HepG2 (cell line): Measurements from ENCODE around the gene HLF. TPM values are rescaled to one million over a fixed set of nuclear protein-coding genes. Genes with fewer than 3 reads are reported as not detected.

Source experiments
- AGO2 ChIP-seq: fragments of 200-400 bp; formaldehyde crosslinking; optimal IDR thresholded peaks from 2 replicates; pipeline ENCODE3; 2017; ENCODE audit warnings: mild to moderate bottlenecking, low read depth, low read length, moderate library complexity
- ASH2L ChIP-seq: fragments of 300-600, 200-600 bp; sonication (generic); IDR thresholded peaks from 2 replicates; pipeline ENCODE4 v1.7.0; 2017; ENCODE audit warnings: low read depth, mild to moderate bottlenecking, moderate library complexity, mixed read lengths, low read length; ENCODE audit not compliant: insufficient read length
- HNRNPK ChIP-seq: fragments of 200-400 bp; formaldehyde crosslinking; IDR thresholded peaks from 2 replicates; pipeline ENCODE4 v1.6.1; 2018; ENCODE audit warnings: low read length, low read depth, moderate library complexity, mild to moderate bottlenecking; ENCODE audit not compliant: poor library complexity, severe bottlenecking
- KAT2B ChIP-seq: fragments of 150-350 bp; IDR thresholded peaks from 2 replicates; pipeline ENCODE4 v1.6.1; 2014; ENCODE audit warnings: low read depth, low read length, borderline replicate concordance
- KAT8 ChIP-seq: IDR thresholded peaks from 2 replicates; pipeline ENCODE4 v1.6.1; 2016; ENCODE audit warnings: missing genetic modification reagents, missing compliant biosample characterization
- MAFK ChIP-seq, 2 experiments: IDR thresholded peaks in 1 of 2; conservative IDR thresholded peaks in 1 of 2; 2 replicates each; pipeline ENCODE4 v1.6.1; 2011; ENCODE audit warnings: improper control_type of control experiment in 2 of 2, low read length in 2 of 2
- MED1 ChIP-seq: sonication (generic); formaldehyde crosslinking; IDR thresholded peaks from 2 replicates; pipeline ENCODE4 v1.4.0; 2020; ENCODE audit warnings: missing genetic modification reagents
- MED13 ChIP-seq: sonication (generic); formaldehyde crosslinking; IDR thresholded peaks from 2 replicates; pipeline ENCODE4 v1.5.0; 2020; ENCODE audit warnings: missing genetic modification reagents
- MED8 ChIP-seq: sonication (generic); formaldehyde crosslinking; IDR thresholded peaks from 2 replicates; pipeline ENCODE4 v1.8.1; 2023; ENCODE audit warnings: mild to moderate bottlenecking, missing genetic modification reagents; ENCODE audit not compliant: insufficient replicate concordance
- NFE2L1 ChIP-seq: sonication (generic); formaldehyde crosslinking; IDR thresholded peaks from 2 replicates; pipeline ENCODE4 v1.4.0; 2020; ENCODE audit warnings: missing genetic modification reagents, mild to moderate bottlenecking, borderline replicate concordance
- SAFB2 ChIP-seq: sonication (generic); formaldehyde crosslinking; IDR thresholded peaks from 2 replicates; pipeline ENCODE4 v1.5.1; 2020; ENCODE audit warnings: missing genetic modification reagents, low read depth, mild to moderate bottlenecking, borderline replicate concordance
- SIN3B ChIP-seq: fragments of 150-350 bp; IDR thresholded peaks from 2 replicates; pipeline ENCODE4 v1.6.1; 2014; ENCODE audit warnings: low read length
- SRSF1 ChIP-seq: fragments of 200-400 bp; formaldehyde crosslinking; optimal IDR thresholded peaks from 2 replicates; pipeline ENCODE3; 2017; ENCODE audit warnings: mild to moderate bottlenecking, low read depth, low read length, moderate library complexity
- TAF1 ChIP-seq: sonication (generic); formaldehyde crosslinking; IDR thresholded peaks from 2 replicates; pipeline ENCODE4 v1.4.0; 2020; ENCODE audit warnings: missing genetic modification reagents
- U2AF2 ChIP-seq: fragments of 200-400 bp; formaldehyde crosslinking; IDR thresholded peaks from 2 replicates; pipeline ENCODE4 v1.6.1; 2017; ENCODE audit warnings: low read depth, mild to moderate bottlenecking, low read length
- ZBTB1 ChIP-seq: sonication (generic); formaldehyde crosslinking; IDR thresholded peaks from 2 replicates; pipeline ENCODE4 v1.4.0; 2020; ENCODE audit warnings: missing genetic modification reagents, borderline replicate concordance
- ZNF12 ChIP-seq: sonication (generic); formaldehyde crosslinking; IDR thresholded peaks from 2 replicates; pipeline ENCODE4 v1.5.0; 2020; ENCODE audit warnings: missing genetic modification reagents
- ZNF430 ChIP-seq: sonication (generic); formaldehyde crosslinking; IDR thresholded peaks from 2 replicates; pipeline ENCODE4 v1.9.0; 2021; ENCODE audit warnings: mild to moderate bottlenecking, missing genetic modification reagents
- ZNF441 ChIP-seq: sonication (generic); formaldehyde crosslinking; IDR thresholded peaks from 2 replicates; pipeline ENCODE4 v1.7.0; 2021; ENCODE audit warnings: missing genetic modification reagents, borderline replicate concordance
- ZNF747 ChIP-seq: sonication (generic); formaldehyde crosslinking; IDR thresholded peaks from 2 replicates; pipeline ENCODE4 v1.8.1; 2023; ENCODE audit warnings: missing genetic modification reagents, mild to moderate bottlenecking, borderline replicate concordance
- polyA plus RNA-seq, 8 experiments: library from polyadenylated mRNA; depleted of rRNA in 3 of 8; stranded (reverse) in 7 of 8; unstranded in 1 of 8; fragments of >200 nt; fragmentation: Illumina TruSeq in 4 of 8; extraction: Trizol in 4 of 8; gene quantifications; 2 replicates each; pipeline versions ENCODE4 v1.2.1 to v1.2.3, GENCODE V29; 2011 to 2016; ENCODE audit warnings: low read depth in 4 of 8, missing spikeins in 1 of 8, mixed read lengths in 1 of 8; ENCODE audit not compliant: insufficient read depth in 1 of 8
- total RNA-seq, 5 experiments: library from RNA; depleted of rRNA; stranded (reverse); fragments of >200 nt; fragmentation: Illumina TruSeq; extraction: Trizol; gene quantifications; 2 replicates each; pipeline ENCODE4 v1.2.3, GENCODE V29; 2016; ENCODE audit warnings: low read depth in 1 of 5
- TF ChIP-seq, protein P1 (sequence below): sonication (generic); formaldehyde crosslinking; IDR thresholded peaks from 2 replicates; pipeline ENCODE4 v1.8.0; 2022; ENCODE audit warnings: mild to moderate bottlenecking, missing genetic modification reagents; ENCODE audit not compliant: insufficient replicate concordance
- TF ChIP-seq, protein P2 (sequence below): sonication (generic); formaldehyde crosslinking; IDR thresholded peaks from 2 replicates; pipeline ENCODE4 v1.4.0; 2020; ENCODE audit warnings: missing genetic modification reagents, borderline replicate concordance
- TF ChIP-seq, protein P3 (sequence below): sonication (generic); formaldehyde crosslinking; IDR thresholded peaks from 2 replicates; pipeline ENCODE4 v1.8.1; 2023; ENCODE audit warnings: mild to moderate bottlenecking, missing genetic modification reagents
- TF ChIP-seq, protein P4 (sequence below): sonication (generic); formaldehyde crosslinking; IDR thresholded peaks from 2 replicates; pipeline ENCODE4 v1.5.0; 2020; ENCODE audit warnings: missing genetic modification reagents, mild to moderate bottlenecking, borderline replicate concordance

The HLF gene
- total and polyA plus RNA-seq, 2 of the 13 experiments (the other 11 are each of a cell fraction or from before 2014, with no cell fraction given): 202 to 346 TPM

DNA sequence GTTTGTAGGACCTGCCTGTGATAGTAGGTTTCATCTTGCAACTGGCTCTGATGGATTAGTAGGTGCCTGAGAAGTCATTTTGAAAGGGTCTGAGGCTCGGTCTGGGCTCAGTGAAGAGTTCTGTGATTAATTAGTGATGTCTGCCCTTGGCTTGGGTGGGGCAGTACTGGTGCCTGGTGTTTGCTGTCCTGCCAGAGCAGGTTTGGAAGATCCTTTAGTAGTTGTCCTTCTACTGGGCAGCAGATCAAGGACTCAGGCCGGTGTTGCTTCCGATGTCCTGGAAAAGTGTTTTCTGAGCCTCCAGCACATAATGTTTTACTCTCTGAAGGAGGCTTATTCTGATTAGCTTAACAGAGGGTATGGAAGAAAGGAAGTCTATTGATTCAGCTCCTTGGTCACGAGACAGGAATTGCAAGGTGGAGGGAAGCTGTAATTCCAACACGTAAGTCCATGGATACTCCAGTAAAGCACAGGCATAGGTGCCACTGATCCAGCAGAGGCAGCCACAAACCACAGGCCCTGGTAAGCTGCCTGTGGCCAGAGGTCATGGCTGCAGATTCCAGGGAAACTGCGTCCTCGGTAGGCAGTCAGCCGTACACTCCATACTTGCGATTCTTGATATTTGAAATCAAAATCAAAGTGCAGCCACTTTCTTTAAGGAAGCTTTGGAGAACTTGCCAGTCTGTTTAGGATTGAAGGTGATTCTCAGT is 18.7 kb downstream of the HLF start (continued):
- TF ChIP-seq MED13 (CRISPR knock-in tag) (no peak), NFE2L1 (CRISPR knock-in tag) (no peak), SRSF1 (peak; percentile 28), ZNF430 (CRISPR knock-in tag) (no peak; the same call in 1 of the 2 replicates), HNRNPK (no peak), ASH2L (no peak), MED8 (CRISPR knock-in tag) (no peak), U2AF2 (0 out of 2 replicates have a peak, but pooled peaks have one; percentile 42), MED1 (CRISPR knock-in tag) (peak; percentile 73; the same call in 1 of the 2 replicates), ZBTB1 (no peak), ZNF747 (CRISPR knock-in tag) (no peak), ZNF12 (CRISPR knock-in tag) (no peak), SIN3B (no peak), KAT2B (no peak), KAT8 (CRISPR knock-in tag) (peak; percentile 15; the same call in 1 of the 2 replicates), ZNF441 (CRISPR knock-in tag) (no peak), TAF1 (no peak; the same call in 1 of the 2 replicates), SAFB2 (CRISPR knock-in tag) (no peak; the same call in 1 of the 2 replicates), MAFK (conservative IDR thresholded peaks at IDR 0.05 in 1 of 2, IDR thresholded peaks at IDR 0.05 in 1 of 2; ENCODE audit: low read length in 2 of 2) (no peak), AGO2 (no peak)
- TF ChIP-seq, protein P1, sequence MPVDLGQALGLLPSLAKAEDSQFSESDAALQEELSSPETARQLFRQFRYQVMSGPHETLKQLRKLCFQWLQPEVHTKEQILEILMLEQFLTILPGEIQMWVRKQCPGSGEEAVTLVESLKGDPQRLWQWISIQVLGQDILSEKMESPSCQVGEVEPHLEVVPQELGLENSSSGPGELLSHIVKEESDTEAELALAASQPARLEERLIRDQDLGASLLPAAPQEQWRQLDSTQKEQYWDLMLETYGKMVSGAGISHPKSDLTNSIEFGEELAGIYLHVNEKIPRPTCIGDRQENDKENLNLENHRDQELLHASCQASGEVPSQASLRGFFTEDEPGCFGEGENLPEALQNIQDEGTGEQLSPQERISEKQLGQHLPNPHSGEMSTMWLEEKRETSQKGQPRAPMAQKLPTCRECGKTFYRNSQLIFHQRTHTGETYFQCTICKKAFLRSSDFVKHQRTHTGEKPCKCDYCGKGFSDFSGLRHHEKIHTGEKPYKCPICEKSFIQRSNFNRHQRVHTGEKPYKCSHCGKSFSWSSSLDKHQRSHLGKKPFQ (CRISPR knock-in tag): peak; percentile 74
- TF ChIP-seq, protein P2, sequence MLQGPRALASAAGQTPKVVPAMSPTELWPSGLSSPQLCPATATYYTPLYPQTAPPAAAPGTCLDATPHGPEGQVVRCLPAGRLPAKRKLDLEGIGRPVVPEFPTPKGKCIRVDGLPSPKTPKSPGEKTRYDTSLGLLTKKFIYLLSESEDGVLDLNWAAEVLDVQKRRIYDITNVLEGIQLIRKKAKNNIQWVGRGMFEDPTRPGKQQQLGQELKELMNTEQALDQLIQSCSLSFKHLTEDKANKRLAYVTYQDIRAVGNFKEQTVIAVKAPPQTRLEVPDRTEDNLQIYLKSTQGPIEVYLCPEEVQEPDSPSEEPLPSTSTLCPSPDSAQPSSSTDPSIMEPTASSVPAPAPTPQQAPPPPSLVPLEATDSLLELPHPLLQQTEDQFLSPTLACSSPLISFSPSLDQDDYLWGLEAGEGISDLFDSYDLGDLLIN (CRISPR knock-in tag): no peak
- TF ChIP-seq, protein P3, sequence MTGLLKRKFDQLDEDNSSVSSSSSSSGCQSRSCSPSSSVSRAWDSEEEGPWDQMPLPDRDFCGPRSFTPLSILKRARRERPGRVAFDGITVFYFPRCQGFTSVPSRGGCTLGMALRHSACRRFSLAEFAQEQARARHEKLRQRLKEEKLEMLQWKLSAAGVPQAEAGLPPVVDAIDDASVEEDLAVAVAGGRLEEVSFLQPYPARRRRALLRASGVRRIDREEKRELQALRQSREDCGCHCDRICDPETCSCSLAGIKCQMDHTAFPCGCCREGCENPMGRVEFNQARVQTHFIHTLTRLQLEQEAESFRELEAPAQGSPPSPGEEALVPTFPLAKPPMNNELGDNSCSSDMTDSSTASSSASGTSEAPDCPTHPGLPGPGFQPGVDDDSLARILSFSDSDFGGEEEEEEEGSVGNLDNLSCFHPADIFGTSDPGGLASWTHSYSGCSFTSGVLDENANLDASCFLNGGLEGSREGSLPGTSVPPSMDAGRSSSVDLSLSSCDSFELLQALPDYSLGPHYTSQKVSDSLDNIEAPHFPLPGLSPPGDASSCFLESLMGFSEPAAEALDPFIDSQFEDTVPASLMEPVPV (CRISPR knock-in tag): 0 out of 2 replicates have a peak, but pooled peaks have one; percentile 39
- TF ChIP-seq, protein P4, sequence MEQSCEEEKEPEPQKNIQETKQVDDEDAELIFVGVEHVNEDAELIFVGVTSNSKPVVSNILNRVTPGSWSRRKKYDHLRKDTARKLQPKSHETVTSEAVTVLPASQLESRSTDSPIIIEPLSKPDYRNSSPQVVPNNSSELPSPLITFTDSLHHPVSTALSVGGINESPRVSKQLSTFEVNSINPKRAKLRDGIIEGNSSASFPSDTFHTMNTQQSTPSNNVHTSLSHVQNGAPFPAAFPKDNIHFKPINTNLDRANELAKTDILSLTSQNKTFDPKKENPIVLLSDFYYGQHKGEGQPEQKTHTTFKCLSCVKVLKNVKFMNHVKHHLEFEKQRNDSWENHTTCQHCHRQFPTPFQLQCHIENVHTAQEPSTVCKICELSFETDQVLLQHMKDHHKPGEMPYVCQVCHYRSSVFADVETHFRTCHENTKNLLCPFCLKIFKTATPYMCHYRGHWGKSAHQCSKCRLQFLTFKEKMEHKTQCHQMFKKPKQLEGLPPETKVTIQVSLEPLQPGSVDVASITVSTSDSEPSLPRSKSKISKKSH (CRISPR knock-in tag): no peak
